PC-9 (cell line): ENCODE results near the gene SYCP3. TPM values are rescaled to one million over a fixed set of nuclear protein-coding genes. Genes with fewer than 3 reads are reported as not detected.

Source experiments
- BruUV-seq: library from RNA; stranded (reverse); fragments of 400-500 nt; replicated peaks from 2 replicates; lab custom pipeline; 2021; lab: Mats Ljungman, UMichigan
- CTCF ChIA-PET: fragments of 300-600 bp; sonication (Branson Sonifier 250); formaldehyde crosslinking; loops from one replicate; lab custom pipeline; 2022; ENCODE audit warnings: antibody characterized with exemption; lab: Charles Lee
- POLR2A ChIA-PET: fragments of 300-600 bp; sonication (Branson Sonifier 250); formaldehyde crosslinking; loops from one replicate; lab custom pipeline; 2022; ENCODE audit warnings: antibody characterized with exemption; ENCODE audit not compliant: unreplicated experiment; lab: Charles Lee
- DNase-seq, 2 experiments: peaks; one replicate each; pipeline versions ENCODE4 v3.0.0 to v3.0.0-alpha.2; 2015 to 2022; ENCODE audit warnings: mixed read lengths in 1 of 2
- H2AFZ ChIP-seq: fragments of 200-600 bp; sonication (generic); 2 replicates; pipeline ENCODE4 v1.8.1; 2017; ENCODE audit warnings: antibody characterized with exemption
- H3F3A ChIP-seq: fragments of 200-600 bp; sonication (generic); 2 replicates; pipeline ENCODE4 v1.8.1; 2017; ENCODE audit warnings: antibody characterized with exemption, mild to moderate bottlenecking, low read depth; ENCODE audit not compliant: insufficient read depth
- H3K27ac ChIP-seq: fragments of 200-600 bp; sonication (generic); 2 replicates; pipeline ENCODE4 v1.6.1; 2016; ENCODE audit warnings: mixed run types
- H3K27me3 ChIP-seq: fragments of 200-600 bp; sonication (generic); 2 replicates; pipeline ENCODE4 v1.6.1; 2016; ENCODE audit warnings: low read depth, mixed run types; ENCODE audit not compliant: insufficient read depth
- H3K36me3 ChIP-seq: fragments of 200-600 bp; sonication (generic); 2 replicates; pipeline ENCODE4 v1.6.1; 2016; ENCODE audit warnings: low read depth, mixed run types
- H3K4me1 ChIP-seq: fragments of 200-600 bp; sonication (generic); replicated peaks from 2 replicates; pipeline ENCODE4 v1.6.1; 2016; ENCODE audit warnings: mixed run types; ENCODE audit not compliant: insufficient read depth
- H3K4me2 ChIP-seq: fragments of 200-600 bp; sonication (generic); 2 replicates; pipeline ENCODE4 v1.6.1; 2017; ENCODE audit warnings: mixed run types
- H3K4me3 ChIP-seq: fragments of 200-600 bp; sonication (generic); 2 replicates; pipeline ENCODE4 v1.6.1; 2016; ENCODE audit warnings: mixed run types
- H3K79me2 ChIP-seq: fragments of 200-600 bp; sonication (generic); 2 replicates; pipeline ENCODE4 v1.6.1; 2017; ENCODE audit warnings: low read depth, mixed run types
- H3K9me2 ChIP-seq: fragments of 200-600 bp; sonication (generic); 2 replicates; pipeline ENCODE4 v1.8.1; 2017; ENCODE audit warnings: mild to moderate bottlenecking; ENCODE audit not compliant: insufficient read depth
- H3K9me3 ChIP-seq: fragments of 200-600 bp; sonication (generic); 2 replicates; pipeline ENCODE4 v1.8.1; 2016; ENCODE audit warnings: low read depth; ENCODE audit not compliant: insufficient read depth
- H4K20me1 ChIP-seq: fragments of 200-600 bp; sonication (generic); 2 replicates; pipeline ENCODE4 v1.8.1; 2017; ENCODE audit not compliant: insufficient read depth
- CTCF ChIP-seq: fragments of 200-600 bp; sonication (generic); conservative IDR thresholded peaks from 2 replicates; pipeline ENCODE4 v1.6.1; 2017; ENCODE audit warnings: mixed run types, antibody characterized with exemption, mild to moderate bottlenecking, moderate library complexity
- EZH2 ChIP-seq: fragments of 200-600 bp; sonication (generic); IDR thresholded peaks from 2 replicates; pipeline ENCODE4 v1.8.0; 2017; ENCODE audit warnings: antibody characterized with exemption, low read depth
- intact Hi-C: fragments of 100-400 bp; cut with micrococcal nuclease; formaldehyde crosslinking; loops from one replicate; pipeline ENCODE4 v1.10.0; 2022; ENCODE audit not compliant: unreplicated experiment
- total RNA-seq: library from RNA; stranded (reverse); gene quantifications from 2 replicates; pipeline ENCODE4 v1.2.3, GENCODE V29; 2021

SYCP3 gene
- total RNA-seq, 1 experiment from 2014 or later = 0.09 TPM

DNA sequence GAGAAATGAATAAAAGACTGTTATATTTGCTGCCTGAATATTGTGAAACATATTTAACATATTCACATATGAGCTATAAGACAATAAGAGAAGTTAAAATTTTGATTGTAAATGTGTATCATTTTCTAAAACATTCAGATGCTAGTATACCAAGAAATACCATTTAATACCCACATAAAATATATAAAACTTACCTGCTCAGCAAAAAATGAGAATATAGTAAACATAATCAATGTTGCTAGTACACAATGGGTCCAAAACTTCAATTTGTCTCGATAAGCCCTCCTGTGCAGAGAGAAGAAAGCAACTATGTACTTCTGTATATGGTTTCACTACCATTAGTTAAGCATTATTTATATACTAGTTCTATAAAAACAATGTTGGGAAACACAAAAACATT lies 9.6 kb upstream of the SYCP3 start:
- no TSS peak for BruUV-seq
- POLR2A ChIA-PET = no interaction called here

GRCh38 chr12:101747697-101748096 lies 8.4 kb upstream of the SYCP3 start:
- H3K27ac ChIP-seq = no peak overlapping the region
- no peaks in the 10 kb centered on the region for H3K36me3 ChIP-seq
- no peak overlapping the region for H3K4me3 ChIP-seq
- intact Hi-C loops = no loop called here
- no peak for TF ChIP-seq CTCF
- no peak for TF ChIP-seq EZH2
- no peaks in the 10 kb centered on the region for H3F3A ChIP-seq
- H3K4me2 ChIP-seq = no peak overlapping the region
- DNase-seq = no peak
- ChIA-PET CTCF (no interaction called here), POLR2A (no interaction called here)
- no peaks in the 10 kb centered on the region for H3K4me1 ChIP-seq
- no peaks in the 10 kb centered on the region for H4K20me1 ChIP-seq
- no peaks in the 10 kb centered on the region for H3K27me3 ChIP-seq
- H3K9me3 ChIP-seq = no peaks in the 10 kb centered on the region
- no TSS peak for BruUV-seq
- H3K9me2 ChIP-seq = no peaks in the 10 kb centered on the region
- no peaks in the 10 kb centered on the region for H3K79me2 ChIP-seq
- H2AFZ ChIP-seq = no peak overlapping the region

More for the DNA sequence above, 9.6 kb upstream of the SYCP3 start:
- Histone ChIP-seq H3K27ac (no peak overlapping the region), H3K4me1 (no peaks in the 10 kb centered on the region), H3K36me3 (no peaks in the 10 kb centered on the region), H3K9me3 (no peaks in the 10 kb centered on the region), H2AFZ (no peak overlapping the region), H3K9me2 (no peaks in the 10 kb centered on the region), H4K20me1 (no peaks in the 10 kb centered on the region), H3K27me3 (no peaks in the 10 kb centered on the region), H3K4me3 (no peak overlapping the region), H3F3A (no peaks in the 10 kb centered on the region), H3K79me2 (no peaks in the 10 kb centered on the region), H3K4me2 (no peak overlapping the region)
- intact Hi-C loops = no loop called here
- TF ChIP-seq EZH2 (no peak), CTCF (no peak)
- CTCF ChIA-PET = no interaction called here
- no peak for DNase-seq

GRCh38 chr12:101746661-101747060 lies 7.4 kb upstream of the SYCP3 start:
- BruUV-seq = no TSS peak
- TF ChIP-seq CTCF (no peak), EZH2 (no peak)

More at GRCh38 chr12:101746661-101747060, 7.4 kb upstream of the SYCP3 start:
- Histone ChIP-seq H3K27me3 (no peaks in the 10 kb centered on the region), H3K36me3 (no peaks in the 10 kb centered on the region), H3K4me2 (no peak overlapping the region), H3F3A (no peaks in the 10 kb centered on the region), H3K4me1 (no peaks in the 10 kb centered on the region), H3K79me2 (no peaks in the 10 kb centered on the region), H3K4me3 (no peak overlapping the region), H4K20me1 (no peaks in the 10 kb centered on the region), H3K27ac (no peak overlapping the region), H2AFZ (no peak overlapping the region), H3K9me2 (no peaks in the 10 kb centered on the region), H3K9me3 (no peaks in the 10 kb centered on the region)
- ChIA-PET CTCF (interaction anchor here (0.7 kb wide), 1 partner anchor 26 kb away, joined by 6 read pairs; no protein-coding TSS in a partner anchor), POLR2A (no interaction called here)
- DNase-seq = no peak
- intact Hi-C loops = no loop called here
